Forelimb muscle (tissue), 1 donor: ENCODE results near the gene F12. TPM values are rescaled to one million over a fixed set of nuclear protein-coding genes. Genes with fewer than 3 reads are reported as not detected.

Source experiments
- DNase-seq: peaks from one replicate; pipeline ENCODE4 v3.0.0-alpha.2; 2013; ENCODE audit warnings: low read depth
- polyA plus RNA-seq: library from polyadenylated mRNA; unstranded; fragments of 120-200 nt; gene quantifications from one replicate; pipeline ENCODE4 v1.2.1, GENCODE V29; 2013; ENCODE audit not compliant: insufficient read length

Gene F12
- polyA plus RNA-seq, 1 donor, result 0.52 TPM

DNA sequence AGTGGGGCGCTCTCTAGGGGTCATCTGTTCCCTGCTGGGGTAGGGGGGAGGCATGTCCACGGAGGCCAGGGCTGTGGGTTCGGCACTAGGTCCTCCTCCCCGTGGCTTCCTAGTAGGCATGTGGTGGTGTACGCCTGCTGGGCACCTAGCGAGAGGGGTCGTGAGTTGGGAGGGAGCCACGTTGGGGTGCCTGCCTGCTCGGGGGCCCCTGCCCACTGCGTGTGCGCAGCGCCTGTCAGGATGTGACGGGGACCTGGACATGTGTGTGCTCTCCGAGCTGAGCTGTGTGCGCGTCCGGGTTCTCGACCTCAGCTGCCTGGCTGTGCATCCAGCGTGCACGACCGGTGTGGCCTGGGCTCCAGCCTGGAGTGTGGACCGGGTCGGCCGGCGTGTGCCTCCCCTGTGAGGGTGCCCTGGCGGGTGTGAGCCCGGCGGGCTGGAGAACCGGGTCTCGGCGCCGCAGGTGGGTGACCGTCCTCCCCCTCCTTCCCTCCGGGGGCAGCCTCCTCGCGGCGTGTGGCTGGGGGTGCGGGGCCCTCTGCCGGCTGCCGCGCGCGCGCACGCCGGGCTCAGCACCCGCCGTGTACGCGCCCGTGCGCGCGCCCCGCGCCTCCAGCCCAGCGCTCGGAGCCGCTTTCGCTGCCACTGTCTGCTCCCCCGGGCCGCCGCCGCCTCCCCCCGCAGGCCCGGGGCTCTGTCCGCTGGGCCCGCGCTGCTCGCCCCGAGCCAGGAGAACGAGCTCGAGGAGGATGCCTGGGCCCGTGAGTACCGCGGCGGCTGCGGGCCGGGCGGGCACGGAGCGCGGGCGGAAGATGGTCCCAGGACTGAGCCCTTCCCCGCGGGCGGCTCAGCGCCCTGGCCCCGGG is 37.1 kb upstream of the F12 start, which contains the start of gene PRR7:
Gene PRR7 (plus strand): TSS at position 615 of the 866 bp plus-strand sequence. CDS start 8,254 bp downstream, outside the sequence.
- DNase-seq, result no peak

DNA sequence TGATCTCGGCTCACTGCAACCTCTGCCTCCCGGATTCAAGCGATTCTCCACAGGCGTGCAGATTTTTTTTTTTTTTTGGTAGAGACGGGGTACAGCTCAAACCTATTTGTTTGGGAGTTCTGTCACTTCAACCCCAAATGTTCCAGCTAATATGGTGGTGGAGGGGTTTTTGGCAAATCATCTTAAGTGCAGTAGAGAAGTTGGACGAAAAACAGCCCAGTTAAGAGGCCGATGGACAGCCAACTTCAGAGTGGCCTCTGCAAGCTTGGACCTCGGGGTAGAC is 36.5 kb upstream of the F12 start:
- DNase-seq, result no peak

DNA sequence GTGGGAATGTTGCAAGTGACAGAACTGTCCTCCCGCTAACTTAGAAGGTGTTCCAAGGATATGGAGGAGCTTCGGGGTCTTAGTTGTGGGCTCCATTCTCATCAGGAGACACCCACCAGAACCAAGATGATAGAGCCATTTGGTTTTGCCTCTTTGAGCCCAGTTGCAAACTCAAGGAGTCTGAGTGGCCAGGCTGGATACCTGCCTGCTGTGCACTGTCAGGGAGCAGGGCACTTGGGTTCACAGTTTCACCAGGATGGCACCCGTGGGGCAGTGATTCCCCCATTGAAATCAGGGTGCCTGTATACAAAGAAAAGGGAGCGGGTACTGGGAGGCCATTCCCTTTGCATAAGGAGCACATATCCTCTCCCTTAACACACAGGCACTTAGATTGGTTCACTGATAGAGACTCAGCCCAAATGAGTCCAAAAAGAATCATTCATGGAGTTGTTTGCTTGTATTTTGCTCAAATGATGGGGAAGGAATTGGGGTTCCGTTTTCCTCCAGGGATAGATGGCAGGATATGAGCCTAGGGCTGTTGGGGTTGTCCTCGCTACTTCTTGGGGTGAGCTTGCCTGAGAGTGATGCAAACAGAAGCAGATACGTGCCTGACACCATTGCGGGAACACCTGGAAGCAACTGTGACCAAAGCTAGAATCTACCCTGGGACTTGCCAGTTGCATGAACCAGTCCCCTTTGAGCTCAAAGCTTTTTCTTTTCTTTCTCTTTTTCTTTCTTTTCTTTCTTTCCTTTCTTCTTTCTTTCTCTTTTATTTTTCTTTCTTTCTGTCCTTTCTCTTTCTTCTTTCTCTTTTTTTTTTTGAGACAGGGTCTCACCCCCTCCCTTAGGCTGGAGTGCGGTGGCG is 35.9 kb upstream of the F12 start:
- DNase-seq, result no peak

GRCh38 chr5:177444106-177445051 is 35.0 kb upstream of the F12 start:
- no peak for DNase-seq

GRCh38 chr5:177443144-177443983 is 34.0 kb upstream of the F12 start:
- DNase-seq, result no peak

GRCh38 chr5:177442066-177442826 is 32.9 kb upstream of the F12 start:
- DNase-seq, result no peak

GRCh38 chr5:177440990-177441780 is 31.8 kb upstream of the F12 start:
- DNase-seq, result no peak

DNA sequence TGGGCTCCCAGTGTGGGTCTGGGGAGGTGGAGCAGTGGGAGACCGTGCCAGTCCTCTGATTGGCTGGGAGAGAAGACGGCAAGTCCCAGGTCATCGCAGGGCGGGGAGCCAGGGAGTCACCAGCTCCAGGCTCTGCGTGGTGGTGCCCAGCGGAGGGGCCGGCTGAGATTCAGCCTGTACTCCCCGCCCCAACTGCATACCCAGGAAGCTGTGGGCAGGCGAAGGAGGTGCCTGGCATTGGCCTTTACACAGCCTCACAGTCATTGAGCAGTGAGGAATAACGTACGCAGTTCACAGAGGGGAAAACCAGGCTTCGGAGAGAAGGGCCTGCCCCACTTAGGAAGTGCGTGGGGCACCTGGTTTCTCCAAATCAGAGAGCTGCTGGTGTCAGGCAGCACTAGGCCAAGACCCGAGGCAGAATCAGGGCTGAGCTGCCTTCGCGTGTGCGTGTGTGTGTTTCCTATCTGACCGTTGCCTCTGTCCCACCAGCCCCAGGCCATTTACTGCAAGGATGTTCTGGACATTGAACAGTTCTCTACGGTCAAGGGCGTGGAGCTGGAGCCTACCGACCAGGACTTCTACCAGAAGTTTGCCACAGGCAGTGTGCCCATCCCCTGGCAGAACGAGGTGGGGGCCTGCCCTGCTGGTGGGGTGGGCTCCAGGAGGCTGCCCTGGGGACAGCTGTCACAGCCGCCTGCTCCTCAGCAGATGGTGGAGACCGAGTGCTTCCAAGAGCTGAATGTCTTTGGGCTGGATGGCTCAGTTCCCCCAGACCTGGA is 31.0 kb upstream of the F12 start:
- DNase-seq, result no peak

DNA sequence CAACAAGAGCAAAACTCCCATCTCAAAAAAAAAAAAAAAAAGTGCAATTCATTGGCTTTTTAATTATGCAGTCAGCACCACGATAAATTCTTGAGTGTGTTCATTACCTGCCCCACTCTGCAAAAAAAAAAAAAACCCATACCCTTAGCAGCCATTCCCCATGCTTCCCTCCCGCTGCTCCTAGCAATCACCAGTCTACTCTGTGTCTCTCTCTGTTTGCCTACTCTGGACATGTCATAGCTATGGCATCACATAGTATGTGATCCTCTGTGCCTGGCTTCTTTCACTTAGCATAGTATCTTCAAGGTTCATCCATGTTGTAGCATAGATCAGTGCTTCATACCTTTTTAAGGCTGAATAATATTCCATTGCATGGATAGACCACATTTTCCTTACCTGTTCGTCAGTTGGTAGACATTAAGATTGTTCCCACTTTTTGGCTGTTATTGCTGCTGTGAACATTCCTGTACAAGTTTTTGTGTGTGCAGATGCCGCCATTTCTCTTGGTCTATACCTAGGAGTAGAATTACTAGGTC is 30.2 kb upstream of the F12 start:
- DNase-seq, result no peak

GRCh38 chr5:177438468-177438867 is 29.1 kb upstream of the F12 start:
- DNase-seq, result no peak

GRCh38 chr5:177437623-177438022 is 28.3 kb upstream of the F12 start:
- DNase-seq, result no peak

DNA sequence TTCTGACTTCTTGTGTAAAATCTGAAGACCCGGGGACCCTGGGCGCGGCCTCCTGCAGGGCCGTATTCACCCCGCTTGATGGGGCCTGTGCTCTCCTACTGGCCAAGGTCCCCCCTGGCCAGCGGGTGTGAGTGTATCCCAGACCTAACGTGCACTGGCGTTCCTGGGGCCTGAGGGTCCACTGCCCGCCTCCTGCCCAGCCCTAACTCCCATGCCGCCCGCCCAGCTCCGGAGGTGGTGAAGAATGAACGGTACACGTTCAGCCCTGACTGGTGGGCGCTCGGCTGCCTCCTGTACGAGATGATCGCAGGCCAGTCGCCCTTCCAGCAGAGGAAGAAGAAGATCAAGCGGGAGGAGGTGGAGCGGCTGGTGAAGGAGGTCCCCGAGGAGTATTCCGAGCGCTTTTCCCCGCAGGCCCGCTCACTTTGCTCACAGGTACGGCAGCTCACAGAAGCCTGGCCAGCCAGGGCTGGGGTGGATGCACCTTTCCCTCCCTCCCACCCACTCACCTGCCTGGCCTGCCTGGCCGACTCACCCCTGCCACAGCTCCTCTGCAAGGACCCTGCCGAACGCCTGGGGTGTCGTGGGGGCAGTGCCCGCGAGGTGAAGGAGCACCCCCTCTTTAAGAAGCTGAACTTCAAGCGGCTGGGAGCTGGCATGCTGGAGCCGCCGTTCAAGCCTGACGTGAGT is 26.6 kb upstream of the F12 start:
- DNase-seq, result no peak

DNA sequence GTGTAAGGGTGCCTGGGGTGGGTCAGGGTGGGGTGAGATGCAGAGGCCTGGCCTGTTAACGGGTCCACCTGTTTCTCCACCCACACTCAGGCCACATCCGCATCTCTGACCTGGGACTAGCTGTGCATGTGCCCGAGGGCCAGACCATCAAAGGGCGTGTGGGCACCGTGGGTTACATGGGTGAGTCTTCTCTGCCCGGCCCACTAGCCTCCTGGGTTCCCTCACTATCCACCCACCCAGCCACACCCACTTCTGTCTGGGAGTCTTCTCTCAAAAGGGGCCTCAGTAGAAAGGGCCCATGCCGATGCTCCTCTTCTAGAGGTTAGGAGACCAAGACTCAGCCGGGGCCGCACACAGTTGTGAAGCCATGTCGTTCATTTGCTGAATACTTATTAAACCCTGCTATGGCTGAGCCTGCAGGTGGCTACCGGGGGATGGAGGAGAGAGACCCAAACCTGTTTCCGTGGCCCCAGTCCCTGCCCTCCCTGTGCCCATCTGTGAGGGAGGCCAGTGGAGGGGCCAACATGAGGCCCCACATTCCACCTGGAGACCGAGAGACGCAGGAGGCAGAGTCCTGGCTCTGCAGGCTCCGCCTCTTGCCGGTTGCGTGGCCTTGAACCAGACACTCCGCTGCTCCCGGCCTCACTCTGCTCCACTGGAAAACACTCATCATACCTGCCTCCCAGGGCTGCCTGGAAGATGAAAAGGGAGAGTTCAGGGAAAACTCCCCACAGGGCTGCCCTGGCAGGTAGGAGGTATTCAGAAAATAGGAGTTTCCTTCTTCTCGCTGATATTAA is 25.8 kb upstream of the F12 start:
- DNase-seq, result no peak

DNA sequence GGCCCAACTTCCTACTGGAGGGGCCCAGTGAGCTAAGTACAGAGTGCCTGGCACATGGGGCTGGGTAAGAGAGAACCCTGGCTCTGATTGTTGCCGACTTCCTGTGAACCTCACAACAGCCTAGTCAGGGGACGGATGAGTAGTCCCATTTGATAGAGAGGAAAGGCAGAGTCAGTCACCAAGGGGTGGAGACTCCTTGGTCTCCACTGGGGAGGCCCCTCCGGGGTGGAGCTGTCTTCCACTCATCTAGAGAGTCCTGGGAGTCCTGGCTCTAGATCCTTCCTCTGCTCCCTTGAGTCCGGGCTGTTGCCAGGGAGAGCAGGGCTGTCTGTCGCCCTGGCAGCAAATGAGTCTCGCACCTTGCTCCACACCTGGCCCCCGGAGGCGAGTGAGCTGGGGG is 25.1 kb upstream of the F12 start:
- DNase-seq, result no peak

- DNase-seq, result no peak
These were observed 24.4 kb upstream of the F12 start for GRCh38 chr5:177433658-177434217.
